Glomerular visceral epithelial cell (primary cell): Measurements from ENCODE around the gene CMTM3.
"Not testable (repeated sequence)": the region's sequence is repeated elsewhere in the genome, so short reads cannot be mapped to it uniquely, and the experiment has no call there.

Experiments
- DNase-seq: peaks from one replicate; pipeline ENCODE4 v3.0.0-alpha.2; 2016; ENCODE audit errors: extremely low spot score

The CMTM3 gene

DNA sequence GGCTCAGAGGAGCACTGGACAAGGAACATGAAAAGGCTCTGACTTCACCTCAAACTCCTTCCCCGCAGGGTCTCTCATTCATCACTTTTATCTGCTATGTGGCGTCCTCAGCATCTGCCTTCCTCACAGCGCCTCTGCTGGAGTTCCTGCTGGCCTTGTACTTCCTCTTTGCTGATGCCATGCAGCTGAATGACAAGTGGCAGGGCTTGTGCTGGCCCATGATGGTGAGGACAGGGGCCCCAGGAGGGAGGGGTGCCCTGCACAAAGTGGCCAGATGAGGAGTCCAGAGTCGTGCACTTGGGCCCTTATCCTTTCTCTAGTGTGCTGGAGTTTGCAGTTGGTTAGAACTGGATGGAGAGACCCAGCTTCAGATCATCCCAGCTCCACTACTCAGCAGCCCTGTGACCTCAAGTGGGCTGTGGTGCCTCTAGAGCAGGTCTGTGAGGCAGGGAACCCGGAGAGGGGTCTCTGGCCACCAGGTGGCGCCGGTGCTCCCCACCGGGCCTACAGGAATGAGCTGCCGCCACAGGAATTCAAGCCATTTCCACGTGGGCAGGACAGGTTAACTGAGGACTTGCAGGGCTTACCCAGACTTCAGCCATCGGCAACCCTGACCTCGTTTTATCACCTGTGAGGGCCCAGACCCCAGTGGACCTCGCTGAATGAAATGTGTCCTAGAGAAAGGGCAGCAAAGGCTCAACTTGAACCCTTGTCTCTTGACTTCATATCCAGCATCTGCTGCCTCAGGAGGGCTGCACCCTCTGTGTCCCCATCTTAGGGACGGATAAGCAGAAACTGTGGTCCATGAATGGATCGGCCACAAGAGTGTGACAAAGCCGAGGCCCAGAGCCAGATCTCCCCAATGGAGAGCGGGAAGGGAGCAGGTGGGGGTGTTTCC, 4.0 kb downstream of the CMTM3 start:
- peak; percentile 93 for DNase-seq

- no peak for DNase-seq
Observed at GRCh38 chr16:66609139-66609510, 4.6 kb downstream of the CMTM3 start.

DNA sequence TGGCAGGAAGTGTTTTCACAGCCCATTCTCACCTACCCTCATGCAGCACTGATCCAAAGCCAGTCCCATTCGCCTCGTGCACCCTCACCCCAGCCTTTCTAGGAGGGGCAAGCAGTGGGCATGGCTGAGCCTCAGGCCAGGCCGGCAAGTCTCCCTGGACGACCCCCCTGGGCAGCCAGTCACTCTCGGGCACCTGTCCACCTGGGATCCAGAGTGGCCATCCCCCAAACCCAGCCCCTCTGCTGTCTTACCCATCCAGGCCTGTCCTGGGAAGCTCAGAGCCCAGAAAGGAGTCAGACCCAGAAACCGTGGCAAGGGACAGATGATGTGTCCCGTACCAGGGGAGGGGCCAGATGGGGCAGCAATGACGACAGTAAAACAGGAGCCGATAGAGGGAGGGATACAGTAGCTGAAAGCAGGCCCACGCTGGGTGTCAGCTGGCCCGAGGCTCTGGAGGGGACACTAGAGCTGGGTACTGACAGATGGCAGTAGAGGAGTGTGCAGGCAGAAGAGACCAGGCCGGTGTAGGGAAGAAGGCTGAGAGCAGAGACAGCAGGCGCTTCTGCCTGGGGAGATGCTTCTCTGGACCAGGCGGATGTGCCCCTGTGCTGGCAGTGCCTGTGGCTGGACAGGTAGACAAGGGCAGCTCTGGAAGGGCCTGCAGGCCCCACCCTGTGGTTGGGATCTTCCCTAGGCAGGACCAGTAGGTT, 5.8 kb downstream of the CMTM3 start:
- no peak for DNase-seq

DNA sequence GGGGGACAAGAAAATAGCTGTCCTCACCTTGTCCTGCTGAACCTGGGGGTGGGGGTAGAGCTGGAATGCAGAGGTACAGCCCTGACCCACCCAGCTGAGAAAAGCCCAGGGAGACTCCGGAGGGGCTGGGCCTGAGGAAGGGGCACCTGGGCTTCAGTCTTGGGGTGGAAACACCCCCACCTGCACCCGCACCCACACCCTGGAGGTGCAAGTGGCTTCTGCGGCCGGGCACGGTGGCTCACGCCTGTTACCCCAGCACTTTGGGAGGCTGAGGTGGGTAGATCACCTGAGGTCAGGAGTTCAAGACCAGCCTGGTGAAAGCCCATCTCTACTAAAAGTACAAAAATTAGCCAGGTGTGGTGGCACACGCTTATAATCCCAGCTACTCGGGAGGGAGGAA, 7.4 kb downstream of the CMTM3 start:
- DNase-seq, result not testable (repeated sequence)

DNA sequence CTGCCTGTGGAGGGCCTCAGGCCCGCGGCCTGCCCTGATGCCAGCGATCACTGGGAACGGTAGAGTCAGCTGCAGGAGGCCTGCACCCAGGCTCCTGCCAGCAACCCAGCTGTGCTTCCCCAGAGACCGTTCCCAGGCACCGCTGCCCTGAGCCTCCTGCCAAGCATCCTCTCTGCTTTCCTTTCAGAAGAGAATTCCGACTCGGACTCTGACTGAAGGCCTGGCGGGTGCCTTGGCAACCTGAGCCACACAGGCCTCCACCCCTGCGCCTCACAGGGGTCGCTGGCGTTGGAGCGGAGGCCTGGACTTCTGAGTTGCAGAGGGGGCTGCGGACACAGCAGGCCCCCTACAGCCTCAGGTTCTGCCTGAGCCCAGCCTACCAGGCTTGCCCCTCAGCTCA, 7.9 kb downstream of the CMTM3 start:
- DNase-seq, result no peak

- DNase-seq, result no peak
Observed at GRCh38 chr16:66614161-66614802, 9.8 kb downstream of the CMTM3 start.

DNA sequence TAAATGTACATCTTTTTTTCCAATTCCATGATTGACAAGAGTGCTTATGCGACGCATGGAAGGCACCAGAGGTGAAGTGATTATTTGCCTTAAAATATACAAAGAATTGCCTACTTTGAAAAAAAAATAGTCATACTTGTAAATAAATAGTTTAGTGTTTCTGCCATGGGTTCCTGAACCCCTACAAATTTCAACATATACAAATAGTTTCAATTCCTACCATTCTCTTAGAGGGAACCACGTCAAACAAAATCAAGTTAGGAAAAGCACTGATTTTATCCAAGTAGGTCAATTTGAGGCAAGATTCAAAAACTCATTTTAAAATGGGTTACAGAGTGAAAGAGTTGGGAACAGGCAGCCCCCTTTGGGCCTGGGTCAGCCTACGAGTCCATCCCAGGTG, 11.7 kb downstream of the CMTM3 start:
- no peak for DNase-seq

DNA sequence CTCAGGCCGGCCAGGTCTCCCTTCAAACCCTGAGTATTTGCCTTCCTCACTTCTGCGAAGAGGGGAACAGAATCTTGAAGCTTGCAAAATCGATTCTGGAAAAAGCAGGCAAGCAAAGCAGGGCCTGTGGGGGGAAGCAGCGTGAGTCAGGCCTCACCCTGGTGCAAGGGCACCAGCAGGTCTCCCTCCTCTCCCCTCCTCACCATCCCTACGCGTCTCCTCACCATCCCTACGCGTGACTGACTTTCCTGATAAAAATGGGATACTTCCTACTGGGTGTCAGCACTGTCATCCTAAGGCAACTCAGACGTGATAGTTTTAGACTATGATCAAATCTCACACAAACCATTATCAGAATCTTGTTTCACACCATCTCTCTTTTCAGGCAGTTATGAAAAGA, 12.1 kb downstream of the CMTM3 start:
- peak; percentile 22 for DNase-seq

GRCh38 chr16:66617010-66617434, 12.5 kb downstream of the CMTM3 start:
- DNase-seq, result no peak

DNA sequence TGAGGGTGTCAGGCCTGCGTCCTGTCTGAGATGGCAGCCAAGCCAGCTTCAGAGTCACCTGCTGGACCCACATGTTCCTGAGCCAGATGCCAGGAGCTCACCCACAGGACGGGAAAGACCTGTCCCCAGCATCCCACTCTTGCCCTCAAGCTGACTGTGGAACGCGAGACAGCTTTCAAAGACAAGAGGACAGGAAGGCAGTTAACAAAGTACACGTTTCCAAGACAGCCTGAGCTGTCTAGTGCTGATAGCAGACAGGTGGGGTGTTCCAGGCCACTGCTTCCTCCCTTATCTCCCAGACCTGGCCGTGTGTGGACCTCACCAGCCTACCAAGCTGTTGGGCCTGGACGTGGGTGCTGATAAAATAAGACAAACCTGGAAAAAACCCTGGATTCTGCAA, 13.2 kb downstream of the CMTM3 start:
- no peak for DNase-seq

DNA sequence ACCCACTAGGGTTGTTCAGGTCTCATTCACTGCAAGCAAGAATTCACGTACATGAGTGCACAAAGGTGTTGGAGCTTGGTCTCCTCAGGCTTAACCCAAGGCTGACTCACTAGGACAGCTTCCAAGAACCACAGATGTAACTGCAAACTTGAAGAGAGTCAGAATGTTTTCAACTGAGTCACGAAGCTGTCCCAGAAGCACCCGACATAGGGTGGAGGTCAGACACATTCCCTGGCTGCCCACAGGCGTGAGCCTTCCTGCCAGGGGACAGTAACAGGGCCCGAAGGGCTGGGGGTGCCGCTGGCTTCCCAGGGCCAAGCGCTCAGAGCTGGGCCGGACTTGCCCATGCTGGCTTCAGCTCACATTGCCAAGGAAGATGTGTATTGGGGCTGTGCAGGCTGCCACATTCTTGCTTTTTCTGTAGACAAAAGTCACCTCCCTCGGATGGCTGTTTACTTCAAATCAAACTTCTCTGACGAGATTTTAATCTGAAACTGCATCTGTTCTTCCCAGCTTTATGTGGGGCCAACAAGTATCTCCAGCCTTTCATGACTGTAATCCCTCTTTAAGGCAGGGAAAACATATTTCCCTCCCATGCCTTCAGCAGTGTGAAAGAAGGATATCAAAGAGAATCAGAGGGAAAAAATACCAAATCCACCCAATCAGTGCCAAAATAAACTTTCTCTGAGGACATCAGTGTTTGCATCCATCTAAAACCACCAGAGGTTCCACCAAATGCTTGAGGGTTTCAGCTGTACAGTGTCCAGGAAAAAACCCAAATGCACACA, 14.3 kb downstream of the CMTM3 start:
- peak; percentile 93 for DNase-seq

GRCh38 chr16:66619534-66620428, 15.3 kb downstream of the CMTM3 start:
- DNase-seq, result peak; percentile 75

DNA sequence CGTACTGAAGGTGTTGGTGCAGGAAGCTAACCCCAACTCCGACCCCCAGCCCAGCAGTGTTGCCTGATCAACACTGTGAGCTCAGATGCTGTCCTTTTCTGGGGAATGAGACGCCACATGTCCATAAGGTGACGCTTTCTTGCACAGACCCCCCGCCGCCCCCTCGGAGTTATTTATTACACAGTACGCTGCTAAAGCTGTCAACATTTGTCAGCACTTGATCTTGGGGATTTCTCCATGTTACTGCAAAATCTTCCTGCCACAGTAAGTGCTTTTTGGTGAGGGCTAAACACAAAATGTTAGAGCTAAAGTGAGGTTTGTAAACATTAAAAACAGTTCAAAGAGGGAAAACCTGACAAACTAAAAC, 15.9 kb downstream of the CMTM3 start:
- DNase-seq, result no peak

GRCh38 chr16:66621973-66622372, 17.5 kb downstream of the CMTM3 start:
- no peak for DNase-seq

- no peak for DNase-seq
Observed at GRCh38 chr16:66622863-66623262, 18.4 kb downstream of the CMTM3 start.

DNA sequence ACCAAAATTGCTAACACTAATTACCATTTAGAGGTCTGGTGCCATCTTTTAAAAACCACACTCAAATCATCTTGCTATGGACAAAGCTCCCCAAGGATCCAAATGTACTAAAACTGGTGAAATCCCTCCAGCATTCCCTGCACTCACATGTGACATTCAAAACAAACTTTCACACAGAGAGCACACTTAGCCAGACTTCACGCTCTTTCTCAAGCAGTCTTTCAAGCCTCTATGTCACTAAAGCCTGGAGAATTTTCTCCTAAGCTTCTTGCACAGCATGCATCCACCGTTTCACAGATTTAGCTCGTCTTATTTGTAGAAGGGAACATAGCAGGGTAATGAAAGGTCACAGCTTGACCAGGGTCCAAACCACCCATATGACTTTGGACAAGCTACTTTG, 19.3 kb downstream of the CMTM3 start:
- DNase-seq, result no peak

DNA sequence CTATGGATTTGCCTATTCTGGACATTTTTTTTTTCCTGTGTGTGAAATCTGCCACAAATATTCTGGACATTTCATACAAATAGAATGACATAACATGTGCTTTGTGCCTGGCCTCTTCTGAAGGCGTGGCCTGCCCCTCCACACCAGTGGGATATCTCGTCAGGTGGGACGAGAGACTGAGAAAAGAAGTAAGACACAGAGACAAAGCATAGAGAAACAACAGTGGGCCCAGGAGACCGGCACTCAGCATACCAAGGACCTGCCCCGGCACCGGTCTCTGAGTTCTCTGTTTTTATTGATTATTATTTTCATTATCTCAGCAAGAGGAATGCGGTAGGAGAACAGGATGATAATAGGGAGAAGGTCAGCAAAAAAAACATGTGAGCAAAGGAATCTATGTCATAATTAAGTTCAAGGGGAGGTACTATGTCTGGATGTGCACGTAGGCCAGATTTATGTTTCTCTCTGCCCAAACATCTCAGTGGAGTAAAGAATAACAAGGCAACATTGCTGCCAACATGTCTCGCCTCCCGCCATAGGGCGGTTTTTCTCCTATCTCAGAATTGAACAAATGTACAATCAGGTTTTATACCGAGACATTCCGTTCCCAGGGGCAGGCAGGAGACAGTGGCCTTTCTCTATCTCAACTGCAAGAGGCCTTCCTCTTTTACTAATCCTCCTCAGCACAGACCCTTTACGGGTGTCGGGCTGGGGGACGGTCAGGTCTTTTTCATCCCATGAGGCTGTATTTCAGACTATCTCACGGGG, 23.3 kb downstream of the CMTM3 start:
- not testable (repeated sequence) for DNase-seq

- DNase-seq, result no peak
Observed at GRCh38 chr16:66629856-66630255, 25.4 kb downstream of the CMTM3 start.

GRCh38 chr16:66630561-66631260, 26.2 kb downstream of the CMTM3 start:
- DNase-seq, result not testable (repeated sequence)
